HCT116 (cell line): ENCODE measurements around the gene VRTN. TPM values are rescaled to one million over a fixed set of nuclear protein-coding genes. Genes with fewer than 3 reads are reported as not detected.
A peak's percentile ranks its signal among the peaks of the same experiment; 100 is the strongest.

Experiments
- ATAC-seq: fragments of 200-7000 bp; cut with Tn5 transposase; 2 replicates; pipeline ENCODE4 v1.9.1; 2020; ENCODE audit warnings: mild to moderate bottlenecking, moderate library complexity
- BruUV-seq: library from RNA; stranded (reverse); fragments of 400-500 nt; replicated peaks from 2 replicates; lab custom pipeline; 2021; lab: Mats Ljungman, UMichigan
- CTCF ChIA-PET: fragments of 300-600 bp; sonication (Branson Sonifier 250); formaldehyde crosslinking; loops from one replicate; lab custom pipeline; 2021; ENCODE audit warnings: antibody characterized with exemption; lab: Charles Lee
- POLR2A ChIA-PET: fragments of 300-600, 350-600 bp; sonication (Branson Sonifier 250); formaldehyde crosslinking; loops from one replicate; lab custom pipeline; 2021; ENCODE audit warnings: antibody characterized with exemption; lab: Charles Lee
- RAD21 ChIA-PET, 2 experiments: fragments of 300-600 bp; sonication (Branson Sonifier 250); formaldehyde crosslinking; loops; one replicate each; lab custom pipeline; 2023; ENCODE audit warnings: low total read pairs in 2 of 2; ENCODE audit not compliant: uncharacterized antibody in 2 of 2, unreplicated experiment in 2 of 2, low non-redundant PET in 1 of 2; lab: Charles Lee
- DNase-seq: peaks from one replicate; pipeline ENCODE4 v3.0.0-alpha.2; 2010; ENCODE audit warnings: low read depth, low spot score
- H2AFZ ChIP-seq: fragments of 200-600 bp; shearing (Covaris generic), sonication (generic); 2 replicates; pipeline ENCODE4 v1.6.1; 2017; ENCODE audit warnings: low read depth, mixed run types, mixed read lengths, antibody characterized with exemption, low read length; ENCODE audit not compliant: poor library complexity, severe bottlenecking
- H3K27ac ChIP-seq: 2 replicates; pipeline ENCODE4 v1.5.1; 2012; ENCODE audit warnings: low read depth, low read length
- H3K27me3 ChIP-seq: fragments of 200-600 bp; sonication (generic); 2 replicates; pipeline ENCODE4 v1.6.1; 2016; ENCODE audit warnings: mixed run types, low read length, mixed read lengths; ENCODE audit not compliant: insufficient read depth
- H3K36me3 ChIP-seq, 2 experiments: fragments of 200-500 bp in 1 of 2; fragments of 200-600 bp in 1 of 2; sonication (Bioruptor generic) in 1 of 2; sonication (generic) in 1 of 2; 2 replicates each; pipeline versions ENCODE4 v1.5.1 to v1.6.1; 2014 to 2016; ENCODE audit warnings: low read length in 2 of 2, inconsistent platforms in 1 of 2, mixed read lengths in 1 of 2, mixed run types in 1 of 2; ENCODE audit not compliant: insufficient read depth in 2 of 2, control insufficient read depth in 1 of 2
- H3K4me1 ChIP-seq, 2 experiments: fragments of 200-600 bp in 1 of 2; sonication (generic) in 1 of 2; 2 replicates each; pipeline versions ENCODE4 v1.5.1 to v1.6.1; 2012 to 2017; ENCODE audit warnings: low read length in 2 of 2, inconsistent platforms in 1 of 2, mild to moderate bottlenecking in 1 of 2, mixed read lengths in 1 of 2, mixed run types in 1 of 2, moderate library complexity in 1 of 2; ENCODE audit not compliant: insufficient read depth in 2 of 2, control insufficient read depth in 1 of 2
- H3K4me2 ChIP-seq: fragments of 200-600 bp; sonication (generic); 2 replicates; pipeline ENCODE4 v1.6.1; 2017; ENCODE audit warnings: mixed run types, low read length, mixed read lengths
- H3K4me3 ChIP-seq, 2 experiments: fragments of 200-600 bp in 1 of 2; sonication (generic) in 1 of 2; replicated peaks in 1 of 2; 2 replicates each; pipeline ENCODE4 v1.5.1; 2011 to 2016; ENCODE audit warnings: low read length in 2 of 2, control low read depth in 1 of 2, low read depth in 1 of 2, mild to moderate bottlenecking in 1 of 2, mixed read lengths in 1 of 2, mixed run types in 1 of 2
- H3K79me2 ChIP-seq: fragments of 200-600 bp; sonication (generic); 2 replicates; pipeline ENCODE4 v1.6.1; 2017; ENCODE audit warnings: mild to moderate bottlenecking, mixed run types, low read length, moderate library complexity, mixed read lengths; ENCODE audit not compliant: insufficient read depth
- H3K9ac ChIP-seq: fragments of 200-600 bp; sonication (generic); 2 replicates; pipeline ENCODE4 v1.6.1; 2016; ENCODE audit warnings: low read length, mixed read lengths
- H3K9me2 ChIP-seq: fragments of 200-600 bp; sonication (generic), shearing (Covaris generic); 2 replicates; pipeline ENCODE4 v1.6.1; 2017; ENCODE audit warnings: mixed run types, mild to moderate bottlenecking, moderate library complexity; ENCODE audit not compliant: insufficient read depth
- H3K9me3 ChIP-seq, 2 experiments: fragments of 200-500 bp in 1 of 2; fragments of 200-600 bp in 1 of 2; sonication (Bioruptor generic) in 1 of 2; sonication (generic) in 1 of 2; 2 replicates each; pipeline ENCODE4 v1.6.1; 2014 to 2017; ENCODE audit warnings: low read length in 2 of 2, mixed read lengths in 2 of 2, inconsistent platforms in 1 of 2, low read depth in 1 of 2, mild to moderate bottlenecking in 1 of 2, mixed run types in 1 of 2, moderate library complexity in 1 of 2; ENCODE audit not compliant: control insufficient read depth in 1 of 2, insufficient read depth in 1 of 2
- H4K20me1 ChIP-seq: fragments of 200-600 bp; sonication (generic), shearing (Covaris generic); 2 replicates; pipeline ENCODE4 v1.6.1; 2017; ENCODE audit warnings: mixed run types, mild to moderate bottlenecking, moderate library complexity; ENCODE audit not compliant: insufficient read depth
- CEBPB ChIP-seq: IDR thresholded peaks from 2 replicates; pipeline ENCODE4 v1.6.1; 2012; ENCODE audit warnings: low read depth
- EGR1 ChIP-seq: IDR thresholded peaks from 2 replicates; pipeline ENCODE4 v1.6.1; 2012; ENCODE audit warnings: low read depth
- EZH2 ChIP-seq: fragments of 200-600 bp; sonication (generic); IDR thresholded peaks from 2 replicates; pipeline ENCODE4 v1.6.1; 2017; ENCODE audit warnings: antibody characterized with exemption, mixed run types
- JUND ChIP-seq: IDR thresholded peaks from 2 replicates; pipeline ENCODE4 v1.6.1; 2012
- POLR2AphosphoS5 ChIP-seq: IDR thresholded peaks from 2 replicates; pipeline ENCODE4 v1.6.1; 2011; ENCODE audit warnings: mild to moderate bottlenecking, low read depth, low read length, moderate library complexity
- RAD21 ChIP-seq: IDR thresholded peaks from 2 replicates; pipeline ENCODE4 v1.6.1; 2012; ENCODE audit warnings: low read depth, mild to moderate bottlenecking
- SRF ChIP-seq: IDR thresholded peaks from 2 replicates; pipeline ENCODE4 v1.6.1; 2012; ENCODE audit warnings: low read depth
- YY1 ChIP-seq: IDR thresholded peaks from 2 replicates; pipeline ENCODE4 v1.6.1; 2011; ENCODE audit warnings: low read length, low read depth, moderate library complexity, mild to moderate bottlenecking; ENCODE audit not compliant: insufficient replicate concordance; ENCODE audit errors: extremely low read depth
- ZFX ChIP-seq: fragments of 450-650 bp; IDR thresholded peaks from 2 replicates; pipeline ENCODE4 v1.6.1; 2017
- ZNF274 ChIP-seq: fragments of 200-500 bp; sonication (Bioruptor generic); IDR thresholded peaks from 2 replicates; pipeline ENCODE4 v1.6.1; 2014; ENCODE audit warnings: mild to moderate bottlenecking, low read depth, low read length, inconsistent platforms
- intact Hi-C: fragments of 100-400 bp; cut with micrococcal nuclease; formaldehyde crosslinking; loops from 2 replicates; pipeline ENCODE4 v1.10.0; 2022
- total RNA-seq: library from RNA; stranded (reverse); gene quantifications from one replicate; pipeline ENCODE4 v1.2.1, GENCODE V29; 2021; ENCODE audit not compliant: unreplicated experiment
- TF ChIP-seq, protein P1 (sequence below): IDR thresholded peaks from 2 replicates; pipeline ENCODE4 v1.6.1; 2012
- TF ChIP-seq, protein P2 (sequence below): IDR thresholded peaks from 2 replicates; pipeline ENCODE4 v1.6.1; 2012; ENCODE audit warnings: low read depth

VRTN gene
- total RNA-seq, 1 experiment from 2014 or later: 0.10 TPM

GRCh38 chr14:74400031-74400685 lies 51.9 kb downstream of the VRTN start (continued):
- TF ChIP-seq ZNF274 (no peak), RAD21 (no peak)
- TF ChIP-seq, protein P1, sequence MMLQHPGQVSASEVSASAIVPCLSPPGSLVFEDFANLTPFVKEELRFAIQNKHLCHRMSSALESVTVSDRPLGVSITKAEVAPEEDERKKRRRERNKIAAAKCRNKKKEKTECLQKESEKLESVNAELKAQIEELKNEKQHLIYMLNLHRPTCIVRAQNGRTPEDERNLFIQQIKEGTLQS: no peak

DNA sequence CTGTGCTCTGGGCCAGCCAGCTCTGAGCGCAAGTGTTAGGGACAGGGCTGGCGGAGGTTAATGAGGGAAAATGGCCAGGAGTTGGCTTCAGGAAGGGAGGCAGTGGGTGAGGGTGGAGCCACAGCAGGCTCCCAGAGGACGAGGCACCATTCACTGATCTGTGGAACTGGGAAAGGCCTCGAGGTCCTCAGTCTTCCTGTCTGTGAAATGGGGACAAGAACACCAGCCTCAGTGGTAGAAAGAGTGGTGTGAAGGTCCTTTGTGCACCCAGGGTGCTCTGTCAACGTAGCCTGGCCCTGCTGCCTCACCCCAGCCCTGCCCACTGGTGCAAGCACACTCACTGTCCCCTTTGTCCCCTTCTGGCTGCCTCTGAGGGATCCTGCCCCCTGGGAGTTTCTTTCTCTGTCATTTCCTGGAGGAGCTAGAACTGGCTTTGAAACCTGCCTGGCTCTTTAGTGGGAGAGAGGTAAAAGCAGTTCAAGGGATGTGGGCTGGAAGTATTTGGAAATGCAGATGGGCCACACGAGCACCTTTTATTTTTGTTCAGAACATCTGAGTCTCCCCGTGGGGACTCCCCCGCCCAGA lies 52.7 kb downstream of the VRTN start:
- RAD21 ChIA-PET: no interaction called here
- ATAC-seq (peak; percentile 30), DNase-seq (no peak)
- Histone ChIP-seq H3K27me3 (no peaks in the 10 kb centered on the region), H3K9ac (no peak overlapping the region), H4K20me1 (no peaks in the 10 kb centered on the region), H3K4me1 (peaks cover 12 to 16% of the 10 kb centered on the region in 2 experiments), H2AFZ (peak overlapping the region; percentile 83), H3K27ac (no peak overlapping the region), H3K9me3 (no peaks in the 10 kb centered on the region), H3K4me2 (peak overlapping the region; percentile 66), H3K4me3 (peak overlapping the region in 1 of 2 experiments; percentile 15; a peak in 1 of 4 replicates), H3K9me2 (no peaks in the 10 kb centered on the region), H3K79me2 (no peaks in the 10 kb centered on the region), H3K36me3 (no peaks in the 10 kb centered on the region)
- BruUV-seq: no TSS peak
- no peak for TF ChIP-seq JUND
- CTCF ChIA-PET: no interaction called here
- POLR2A ChIA-PET: no interaction called here
- intact Hi-C loops: no loop called here

DNA sequence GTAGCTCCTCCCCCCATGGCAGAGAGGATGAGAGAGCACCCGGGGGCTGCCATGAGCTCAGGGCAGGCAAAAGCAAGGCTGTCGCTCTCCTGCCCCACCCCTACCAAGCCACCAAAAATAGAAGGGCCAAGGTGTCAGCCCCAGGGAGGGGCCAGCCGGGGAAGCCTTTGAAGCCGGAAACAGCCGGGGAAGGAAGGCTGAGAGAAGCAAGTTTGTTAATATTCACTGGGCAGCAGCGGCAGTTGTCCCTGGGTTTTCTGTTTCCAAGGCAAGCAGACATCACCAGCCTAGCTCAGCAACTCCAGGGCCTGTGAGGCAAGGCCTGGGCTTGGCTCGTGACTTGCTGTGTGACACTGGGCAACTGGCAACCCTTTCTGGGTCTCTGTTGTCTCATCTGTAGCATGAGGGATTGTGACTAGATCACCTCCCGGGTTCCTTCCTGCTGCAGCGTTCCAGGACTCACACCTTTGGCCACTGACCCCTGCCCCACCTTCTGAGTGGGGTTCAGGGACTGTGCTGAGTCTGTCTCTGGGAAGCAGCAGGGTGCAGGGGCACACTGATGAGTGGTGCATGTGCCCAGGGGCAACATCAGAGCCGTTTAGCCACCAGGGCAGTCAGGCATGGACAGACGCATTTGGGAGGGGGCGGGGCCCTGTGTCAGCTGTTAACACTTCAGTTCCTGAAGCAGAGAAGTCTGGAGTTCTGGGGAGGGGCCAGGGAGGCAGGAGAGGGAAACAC lies 53.4 kb downstream of the VRTN start:
- no peak for DNase-seq
- peak overlapping the region; percentile 83 for H2AFZ ChIP-seq
- peak overlapping the region; percentile 66 for H3K4me2 ChIP-seq
- POLR2A ChIA-PET: no interaction called here
- RAD21 ChIA-PET: no interaction called here
- BruUV-seq: no TSS peak
- no peaks in the 10 kb centered on the region for H3K36me3 ChIP-seq
- H3K4me3 ChIP-seq: peak overlapping the region in 1 of 2 experiments; percentile 15; a peak in 1 of 4 replicates
- H3K4me1 ChIP-seq: peaks cover 12 to 16% of the 10 kb centered on the region in 2 experiments
- H4K20me1 ChIP-seq: no peaks in the 10 kb centered on the region
- CTCF ChIA-PET: interaction anchor here (0.6 kb wide), 1 partner anchor 25 kb away, joined by 5 read pairs; no protein-coding TSS in a partner anchor
- intact Hi-C loops: no loop called here
- no peaks in the 10 kb centered on the region for H3K79me2 ChIP-seq
- H3K9ac ChIP-seq: no peak overlapping the region
- H3K27me3 ChIP-seq: no peaks in the 10 kb centered on the region
- H3K9me3 ChIP-seq: no peaks in the 10 kb centered on the region
- ATAC-seq: peak; percentile 62
- H3K9me2 ChIP-seq: no peaks in the 10 kb centered on the region
- H3K27ac ChIP-seq: no peak overlapping the region
- no peak for TF ChIP-seq EZH2
- TF ChIP-seq JUND: no peak
- TF ChIP-seq EGR1: no peak
- TF ChIP-seq, protein P1: no peak
- no peak for TF ChIP-seq RAD21
- no peak for TF ChIP-seq CEBPB
- TF ChIP-seq ZFX: no peak
- TF ChIP-seq YY1: no peak
- TF ChIP-seq, protein P2, sequence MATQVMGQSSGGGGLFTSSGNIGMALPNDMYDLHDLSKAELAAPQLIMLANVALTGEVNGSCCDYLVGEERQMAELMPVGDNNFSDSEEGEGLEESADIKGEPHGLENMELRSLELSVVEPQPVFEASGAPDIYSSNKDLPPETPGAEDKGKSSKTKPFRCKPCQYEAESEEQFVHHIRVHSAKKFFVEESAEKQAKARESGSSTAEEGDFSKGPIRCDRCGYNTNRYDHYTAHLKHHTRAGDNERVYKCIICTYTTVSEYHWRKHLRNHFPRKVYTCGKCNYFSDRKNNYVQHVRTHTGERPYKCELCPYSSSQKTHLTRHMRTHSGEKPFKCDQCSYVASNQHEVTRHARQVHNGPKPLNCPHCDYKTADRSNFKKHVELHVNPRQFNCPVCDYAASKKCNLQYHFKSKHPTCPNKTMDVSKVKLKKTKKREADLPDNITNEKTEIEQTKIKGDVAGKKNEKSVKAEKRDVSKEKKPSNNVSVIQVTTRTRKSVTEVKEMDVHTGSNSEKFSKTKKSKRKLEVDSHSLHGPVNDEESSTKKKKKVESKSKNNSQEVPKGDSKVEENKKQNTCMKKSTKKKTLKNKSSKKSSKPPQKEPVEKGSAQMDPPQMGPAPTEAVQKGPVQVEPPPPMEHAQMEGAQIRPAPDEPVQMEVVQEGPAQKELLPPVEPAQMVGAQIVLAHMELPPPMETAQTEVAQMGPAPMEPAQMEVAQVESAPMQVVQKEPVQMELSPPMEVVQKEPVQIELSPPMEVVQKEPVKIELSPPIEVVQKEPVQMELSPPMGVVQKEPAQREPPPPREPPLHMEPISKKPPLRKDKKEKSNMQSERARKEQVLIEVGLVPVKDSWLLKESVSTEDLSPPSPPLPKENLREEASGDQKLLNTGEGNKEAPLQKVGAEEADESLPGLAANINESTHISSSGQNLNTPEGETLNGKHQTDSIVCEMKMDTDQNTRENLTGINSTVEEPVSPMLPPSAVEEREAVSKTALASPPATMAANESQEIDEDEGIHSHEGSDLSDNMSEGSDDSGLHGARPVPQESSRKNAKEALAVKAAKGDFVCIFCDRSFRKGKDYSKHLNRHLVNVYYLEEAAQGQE: no peak
- no peak for TF ChIP-seq POLR2AphosphoS5
- TF ChIP-seq SRF: no peak
